NCI-H2171 treated with DMSO at 0.1 percent for 48 hours (cell line): ENCODE data around the gene ARHGEF28.

Source experiments
- DNase-seq: peaks from one replicate; lab custom pipeline; 2025; lab: John Stamatoyannopoulos, UW

The ARHGEF28 gene

GRCh38 chr5:73816656-73817420 lies 190.8 kb downstream of the ARHGEF28 start:
- no peak for DNase-seq

GRCh38 chr5:73818357-73818756 lies 192.4 kb downstream of the ARHGEF28 start:
- no peak for DNase-seq

- no peak for DNase-seq
Observed at GRCh38 chr5:73820326-73820725, 194.3 kb downstream of the ARHGEF28 start.

- DNase-seq, result no peak
Observed at GRCh38 chr5:73821003-73821402, 195.0 kb downstream of the ARHGEF28 start.

- DNase-seq, result no peak
Observed at GRCh38 chr5:73822278-73822988, 196.4 kb downstream of the ARHGEF28 start.

- DNase-seq, result peak; percentile 3
Observed at GRCh38 chr5:73822989-73823339, 197.0 kb downstream of the ARHGEF28 start.

- no peak for DNase-seq
Observed at GRCh38 chr5:73823508-73823925, 197.5 kb downstream of the ARHGEF28 start.

- DNase-seq, result no peak
Observed at GRCh38 chr5:73825199-73825598, 199.2 kb downstream of the ARHGEF28 start.

GRCh38 chr5:73825736-73826135 lies 199.7 kb downstream of the ARHGEF28 start:
- DNase-seq, result no peak

- no peak for DNase-seq
Observed at GRCh38 chr5:73826301-73827105, 200.5 kb downstream of the ARHGEF28 start.

- no peak for DNase-seq
Observed at GRCh38 chr5:73827106-73827450, 201.1 kb downstream of the ARHGEF28 start.

GRCh38 chr5:73828465-73828864 lies 202.5 kb downstream of the ARHGEF28 start:
- DNase-seq, result no peak

GRCh38 chr5:73830646-73831045 lies 204.7 kb downstream of the ARHGEF28 start:
- no peak for DNase-seq

- no peak for DNase-seq
Observed at GRCh38 chr5:73831066-73831465, 205.1 kb downstream of the ARHGEF28 start.

GRCh38 chr5:73834693-73835092 lies 208.7 kb downstream of the ARHGEF28 start:
- DNase-seq, result no peak

- no peak for DNase-seq
Observed at GRCh38 chr5:73835726-73836125, 209.7 kb downstream of the ARHGEF28 start.

- no peak for DNase-seq
Observed at GRCh38 chr5:73836607-73837006, 210.6 kb downstream of the ARHGEF28 start.

GRCh38 chr5:73838901-73839300 lies 212.9 kb downstream of the ARHGEF28 start:
- DNase-seq, result no peak

- no peak for DNase-seq
Observed at GRCh38 chr5:73841641-73842040, 215.6 kb downstream of the ARHGEF28 start.

GRCh38 chr5:73844165-73844564 lies 218.2 kb downstream of the ARHGEF28 start:
- DNase-seq, result no peak

GRCh38 chr5:73851471-73852181 lies 225.6 kb downstream of the ARHGEF28 start:
- DNase-seq, result no peak

GRCh38 chr5:73853091-73853490 lies 227.1 kb downstream of the ARHGEF28 start:
- no peak for DNase-seq
